Neural progenitor cell (in vitro differentiated cells): ENCODE measurements around the gene FGFRL1.

Experiments used
- CTCF ChIP-seq: fragments of 200-600 bp; sonication (generic); IDR thresholded peaks from 2 replicates; pipeline ENCODE4 v1.5.1; 2017; ENCODE audit warnings: antibody characterized with exemption, mild to moderate bottlenecking
- EZH2 ChIP-seq: fragments of 200-600 bp; sonication (generic); IDR thresholded peaks from 2 replicates; pipeline ENCODE4 v1.6.1; 2017; ENCODE audit warnings: antibody characterized with exemption, mild to moderate bottlenecking, moderate library complexity

- TF ChIP-seq CTCF (no peak), EZH2 (no peak)
Measured at GRCh38 chr4:1039493-1040343, 28.3 kb downstream of the FGFRL1 start.
